Heart left ventricle (tissue), 16 donors: ENCODE measurements around the gene OGDH. TPM values are rescaled to one million over a fixed set of nuclear protein-coding genes. Genes with fewer than 3 reads are reported as not detected.

Experiments used
- ATAC-seq, 4 donors: fragments of 200-7000 bp; cut with Tn5 transposase; one replicate each; pipeline ENCODE4 v1.9.1; 2020 to 2022; ENCODE audit warnings: moderate library complexity in 4 of 4, mild to moderate bottlenecking in 3 of 4, moderate number of reproducible peaks in 1 of 4
- DNase-seq, 5 donors: peaks; one replicate each; pipeline ENCODE4 v3.0.0-alpha.2; 2020
- H3K27ac ChIP-seq, 12 donors: fragments of 200-600 bp; sonication (generic) in 4 of 12; one replicate each; pipeline versions ENCODE4 v1.5.0 to v1.8.0; 2016 to 2022; ENCODE audit warnings: mild to moderate bottlenecking in 2 of 12
- H3K27me3 ChIP-seq, 9 donors: fragments of 200-600 bp; sonication (generic) in 2 of 9; one replicate each; pipeline versions ENCODE4 v1.5.1 to v1.8.0; 2016 to 2022; ENCODE audit warnings: mild to moderate bottlenecking in 3 of 9
- H3K36me3 ChIP-seq, 9 donors: fragments of 200-600 bp; sonication (generic) in 2 of 9; one replicate each; pipeline versions ENCODE4 v1.5.0 to v1.8.0; 2018 to 2022; ENCODE audit warnings: mild to moderate bottlenecking in 2 of 9
- H3K4me1 ChIP-seq, 12 donors: fragments of 200-600 bp; sonication (generic) in 4 of 12; one replicate each; pipeline versions ENCODE4 v1.5.0 to v1.8.0; 2016 to 2022; ENCODE audit warnings: mild to moderate bottlenecking in 3 of 12
- H3K4me3 ChIP-seq, 12 donors: fragments of 200-600 bp; sonication (generic) in 4 of 12; one replicate each; pipeline versions ENCODE4 v1.5.0 to v1.8.0; 2017 to 2022; ENCODE audit warnings: mild to moderate bottlenecking in 9 of 12, moderate library complexity in 4 of 12
- H3K9me3 ChIP-seq, 12 donors: fragments of 200-600 bp; sonication (generic) in 4 of 12; one replicate each; pipeline versions ENCODE4 v1.5.0 to v1.8.0; 2016 to 2022; ENCODE audit warnings: mild to moderate bottlenecking in 1 of 12
- CTCF ChIP-seq, 12 donors: fragments of 200-600 bp; sonication (generic) in 4 of 12; IDR thresholded peaks; one replicate each; pipeline versions ENCODE4 v1.5.0 to v1.8.0; 2018 to 2022; ENCODE audit warnings: antibody characterized with exemption in 12 of 12, mild to moderate bottlenecking in 5 of 12
- POLR2A ChIP-seq, 2 donors: fragments of 450-650 bp; IDR thresholded peaks; one replicate each; pipeline ENCODE4 v1.6.1; 2017; ENCODE audit warnings: antibody characterized with exemption in 2 of 2, mild to moderate bottlenecking in 2 of 2, moderate library complexity in 2 of 2
- WGBS, 4 donors: extraction: QIAGEN DNeasy Blood & Tissue Kit in 2 of 4; methylation state at CpG; one replicate each; pipeline versions ENCODE4 v1.1.5 to v1.1.7; 2013 to 2018; 5-methylcytosine and 5-hydroxymethylcytosine counted together
- intact Hi-C, 10 donors: fragments of 100-400 bp; cut with DNase I; formaldehyde crosslinking; loops; one replicate each; pipeline versions ENCODE4 v1.11.1 to v1.14.2; 2022
- polyA plus RNA-seq, 2 donors: library from polyadenylated mRNA; stranded (reverse); fragments of 200-250 nt; gene quantifications; one replicate each; pipeline ENCODE4 v1.2.3, GENCODE V29; 2013
- total RNA-seq, 9 donors: library from RNA; depleted of rRNA in 2 of 9; stranded (reverse); fragments of >200 nt in 2 of 9; fragmentation: NEBNext Ultra II Directional in 3 of 9; extraction: Animal tissue kit (Norgen Biotek cat#: 25700) in 3 of 9; gene quantifications; one replicate each; pipeline versions ENCODE4 v1.1.0 to v1.2.4, GENCODE V29; 2016 to 2023
- donor health status: ischemic (EF 13 %, LVEDD 7.1; RV severe dilation, severe dysfunction).
- donor health status: healthy with polysubstance abuse.
- donor health status: DM: no; HTN: yes; CAD: no.
- donor health status: DM: no; HTN: no; CAD: no.
- donor health status: ischemic (EF 25% LVEDD 6.9; RV normal size, moderate dysfunction).
- donor health status: ischemic (EF 25% LVEDD 5.7; RV mildly dilated, moderate dysfunction).
- donor health status: healthy.
- donor health status: DM: yes; HTN: yes; CAD: no.
- donor health status: ischemic (EF 35%, LVEDD 5.7; RV mildly dilated, moderate dysfunction).
- donor health status: nonischemic (EF 11% LVEDD 7.7; RV severe dilation, severe dysfunction).
- donor health status: DM: yes; HTN: yes; CAD: no.
- donor health status: PGD.
- donor health status: ischemic (EF 29% LVEDD 5.4; RV normal size, mild dysfunction).
- donor health status: nonischemic (EF 23%, LVEDD 6.1; RV moderate dilation, normal function).

Gene OGDH
- total and polyA plus RNA-seq, 11 donors, result 247 to 789 (median 633) TPM

- peaks cover 5 to 29% (median 22%) of the 10 kb centered on the region in 12 donors for H3K4me1 ChIP-seq
- no peaks in the 10 kb centered on the region for H3K9me3 ChIP-seq
- WGBS, 4 donors, result 0 to 1% (median 0%) methylated on average over 27 to 71 of the region's 71 CpGs
- H3K36me3 ChIP-seq, result peaks cover 0 to 39% (median 32%) of the 10 kb centered on the region in 9 donors
- intact Hi-C loops, result loop anchor here in 6 of 10 donors (1.0 to 10.0 kb wide), 7 partner anchors 24 to 553 kb away; partner anchors contain the start of genes TBRG4 (in 2 of the 6), H2AZ2 (in 1 of the 6) and OGDH (in 1 of the 6)
- peak within 1 kb of the TSS; percentile 64 to 98 (median 82) for H3K4me3 ChIP-seq
- no peaks in the 10 kb centered on the region for H3K27me3 ChIP-seq
- DNase-seq (peak; percentile 100), ATAC-seq (peak; percentile 98 to 99 (median 98))
- TF ChIP-seq CTCF (IDR thresholded peaks at IDR 0.05) (peak in 1 of 12 donors; percentile 11), POLR2A (IDR thresholded peaks at IDR 0.05) (peak in 1 of 2 donors; percentile 80)
- peak within 1 kb of the TSS; percentile 92 to 99 (median 98) for H3K27ac ChIP-seq
These were observed 24.4 kb upstream of the OGDH start, which contains the start of gene TMED4 for GRCh38 chr7:44581879-44582603. TMED4 (minus strand) TSS chr7:44582231; CDS start chr7:44582206, 25 bp downstream.

GRCh38 chr7:44583146-44583865 is 23.1 kb upstream of the OGDH start:
- peaks cover 0 to 28% (median 22%) of the 10 kb centered on the region in 9 donors for H3K36me3 ChIP-seq
- no peaks in the 10 kb centered on the region for H3K27me3 ChIP-seq
- intact Hi-C loops, result loop anchor here in 6 of 10 donors (2.0 to 10.0 kb wide), 6 partner anchors 171 to 551 kb away; partner anchors contain the start of genes TBRG4 (in 2 of the 6) and H2AZ2 (in 1 of the 6)
- WGBS, 4 donors, result 80 to 85% (median 84%) methylated on average over 13 of the region's 13 CpGs
- DNase-seq (no peak), ATAC-seq (no peak)
- peaks cover 5 to 29% (median 22%) of the 10 kb centered on the region in 12 donors for H3K4me1 ChIP-seq
- no peak for TF ChIP-seq POLR2A (IDR thresholded peaks at IDR 0.05)
- no peak for TF ChIP-seq CTCF (IDR thresholded peaks at IDR 0.05)
- no peaks in the 10 kb centered on the region for H3K9me3 ChIP-seq
- peak overlapping the region; percentile 92 to 99 (median 98) for H3K27ac ChIP-seq
- peak overlapping the region in 10 of 12 donors; percentile 64 to 98 (median 82) for H3K4me3 ChIP-seq

GRCh38 chr7:44587843-44588711 is 18.4 kb upstream of the OGDH start:
- no peaks in the 10 kb centered on the region for H3K27me3 ChIP-seq
- no peak overlapping the region for H3K27ac ChIP-seq
- no peaks in the 10 kb centered on the region for H3K9me3 ChIP-seq
- H3K4me1 ChIP-seq, result peaks cover 0 to 8% (median 2%) of the 10 kb centered on the region in 12 donors
- ATAC-seq (peak in 3 of 4 donors; percentile 73 to 81 (median 74)), DNase-seq (peak in 1 of 5 donors; percentile 53)
- WGBS, 4 donors, result 23 to 30% (median 23%) methylated on average over 6 of the region's 6 CpGs
- H3K4me3 ChIP-seq, result no peak overlapping the region
- peak; percentile 41 to 74 (median 67) for TF ChIP-seq CTCF (IDR thresholded peaks at IDR 0.05)
- no peak for TF ChIP-seq POLR2A (IDR thresholded peaks at IDR 0.05)
- intact Hi-C loops, result loop anchor here (1.0 to 10.0 kb wide), 13 partner anchors 159 to 554 kb away; partner anchors contain the start of genes H2AZ2 (in 5 of the 10), TBRG4 (in 1 of the 10) and ZMIZ2 (in 1 of the 10)
- H3K36me3 ChIP-seq, result no peaks in the 10 kb centered on the region
